NCI-H345 treated with DMSO at 0.1 percent for 48 hours (cell line): ENCODE results near the gene C2CD4A.
A peak's percentile ranks its signal among the peaks of the same experiment; 100 is the strongest.

Experiments
- DNase-seq: peaks from one replicate; lab custom pipeline; 2025; ENCODE audit not compliant: unreplicated experiment; lab: John Stamatoyannopoulos, UW

C2CD4A gene

GRCh38 chr15:62059108-62059815 is 7.5 kb upstream of the C2CD4A start:
- DNase-seq = no peak

- DNase-seq = no peak
These were observed 7.0 kb upstream of the C2CD4A start for GRCh38 chr15:62059816-62060112.

- peak; percentile 77 for DNase-seq
These were observed 6.5 kb upstream of the C2CD4A start, which contains the start of gene VPS13C for GRCh38 chr15:62060113-62060895. VPS13C (minus strand) TSS chr15:62060447; CDS start chr15:62060374, 73 bp downstream.

GRCh38 chr15:62060896-62061280 is 5.9 kb upstream of the C2CD4A start:
- DNase-seq = no peak

- DNase-seq = no peak
These were observed 2.7 kb upstream of the C2CD4A start for GRCh38 chr15:62063825-62064635.

- DNase-seq = no peak
These were observed 769 bp downstream of the C2CD4A start for GRCh38 chr15:62067448-62068044.

- DNase-seq = no peak
These were observed 1.5 kb downstream of the C2CD4A start for GRCh38 chr15:62068071-62068809.

GRCh38 chr15:62068810-62069167 is 2.0 kb downstream of the C2CD4A start:
- DNase-seq = no peak

GRCh38 chr15:62069551-62069950 is 2.8 kb downstream of the C2CD4A start:
- no peak for DNase-seq

GRCh38 chr15:62071711-62072308 is 5.0 kb downstream of the C2CD4A start:
- DNase-seq = no peak

GRCh38 chr15:62075595-62076277 is 9.0 kb downstream of the C2CD4A start:
- no peak for DNase-seq

GRCh38 chr15:62079594-62079993 is 12.8 kb downstream of the C2CD4A start:
- no peak for DNase-seq

GRCh38 chr15:62083194-62084154 is 16.7 kb downstream of the C2CD4A start:
- no peak for DNase-seq

GRCh38 chr15:62085740-62086139 is 19.0 kb downstream of the C2CD4A start:
- DNase-seq = no peak

- no peak for DNase-seq
These were observed 21.0 kb downstream of the C2CD4A start for GRCh38 chr15:62087671-62088352.

GRCh38 chr15:62088353-62088693 is 21.5 kb downstream of the C2CD4A start:
- DNase-seq = no peak

GRCh38 chr15:62089616-62090015 is 22.8 kb downstream of the C2CD4A start:
- DNase-seq = no peak

- no peak for DNase-seq
These were observed 24.2 kb downstream of the C2CD4A start for GRCh38 chr15:62090988-62091387.
